Measurements from ENCODE around the gene CMIP.

Gene CMIP

GRCh38 chr16:81709016-81709900, 264.6 kb downstream of the CMIP start:
- DNase-seq = no peak

GRCh38 chr16:81710044-81710443, 265.4 kb downstream of the CMIP start:
- DNase-seq = no peak

GRCh38 chr16:81710596-81710995, 266.0 kb downstream of the CMIP start:
- DNase-seq = no peak

- DNase-seq = no peak
Measured at GRCh38 chr16:81711657-81712319, 267.2 kb downstream of the CMIP start.

- no peak for DNase-seq
Measured at GRCh38 chr16:81712681-81713080, 268.1 kb downstream of the CMIP start.

GRCh38 chr16:81713295-81713772, 268.7 kb downstream of the CMIP start:
- no peak for DNase-seq

- no peak for DNase-seq
Measured at GRCh38 chr16:81713796-81714195, 269.2 kb downstream of the CMIP start.

GRCh38 chr16:81714583-81714982, 270.0 kb downstream of the CMIP start:
- no peak for DNase-seq

- DNase-seq = no peak
Measured at GRCh38 chr16:81715358-81716196, 271.0 kb downstream of the CMIP start.

GRCh38 chr16:81716478-81717225, 272.0 kb downstream of the CMIP start:
- DNase-seq = no peak

- DNase-seq = no peak
Measured at GRCh38 chr16:81717662-81718189, 273.1 kb downstream of the CMIP start.

GRCh38 chr16:81718637-81719036, 274.0 kb downstream of the CMIP start:
- DNase-seq = no peak

- no peak for DNase-seq
Measured at GRCh38 chr16:81719993-81720392, 275.4 kb downstream of the CMIP start.

- no peak for DNase-seq
Measured at GRCh38 chr16:81720973-81721906, 276.6 kb downstream of the CMIP start.

GRCh38 chr16:81723098-81723723, 278.6 kb downstream of the CMIP start:
- peak; percentile 65 for DNase-seq

- DNase-seq = no peak
Measured at GRCh38 chr16:81728435-81728834, 283.8 kb downstream of the CMIP start.

- DNase-seq = no peak
Measured at GRCh38 chr16:81729451-81729850, 284.8 kb downstream of the CMIP start.

- DNase-seq = peak; percentile 68
Measured at GRCh38 chr16:81730090-81731051, 285.8 kb downstream of the CMIP start.

- no peak for DNase-seq
Measured at GRCh38 chr16:81731649-81732048, 287.0 kb downstream of the CMIP start.
